Esophagus (tissue), 2 donors: Measurements from ENCODE around the gene PRRT4. TPM values are rescaled to one million over a fixed set of nuclear protein-coding genes. Genes with fewer than 3 reads are reported as not detected.

ENCODE experiments used
- H3K27ac ChIP-seq, 2 donors: one replicate each; pipeline ENCODE4 v1.5.1; 2013; ENCODE audit warnings: low read depth in 2 of 2, mild to moderate bottlenecking in 2 of 2, inconsistent platforms in 1 of 2, low read length in 1 of 2, moderate library complexity in 1 of 2
- H3K27me3 ChIP-seq, 2 donors: one replicate each; pipeline ENCODE4 v1.6.1; 2013; ENCODE audit warnings: low read length in 2 of 2, control low read depth in 1 of 2, mild to moderate bottlenecking in 1 of 2; ENCODE audit not compliant: insufficient read depth in 2 of 2, control insufficient read depth in 1 of 2
- H3K36me3 ChIP-seq, 2 donors: one replicate each; pipeline ENCODE4 v1.6.1; 2013; ENCODE audit warnings: low read length in 1 of 2; ENCODE audit not compliant: control insufficient read depth in 2 of 2, insufficient read depth in 2 of 2
- H3K4me1 ChIP-seq, 2 donors: one replicate each; pipeline ENCODE4 v1.6.1; 2013; ENCODE audit warnings: low read length in 1 of 2; ENCODE audit not compliant: control insufficient read depth in 2 of 2, insufficient read depth in 2 of 2
- H3K4me3 ChIP-seq, 2 donors: one replicate each; pipeline ENCODE4 v1.5.1; 2013; ENCODE audit warnings: low read length in 2 of 2, mild to moderate bottlenecking in 2 of 2, low read depth in 1 of 2, moderate library complexity in 1 of 2
- H3K9me3 ChIP-seq, 2 donors: one replicate each; pipeline ENCODE4 v1.6.1; 2013; ENCODE audit warnings: mild to moderate bottlenecking in 2 of 2, low read depth in 1 of 2, low read length in 1 of 2, moderate library complexity in 1 of 2; ENCODE audit not compliant: control insufficient read depth in 2 of 2, insufficient read depth in 1 of 2
- WGBS, 2 donors: extraction: QIAGEN DNeasy Blood & Tissue Kit; methylation state at CpG; one replicate each; pipeline ENCODE4 v1.1.7; 2013; 5-methylcytosine and 5-hydroxymethylcytosine counted together
- polyA plus RNA-seq, 2 donors: library from polyadenylated mRNA; stranded (reverse); fragments of 200-250 nt; gene quantifications; one replicate each; pipeline ENCODE4 v1.2.3, GENCODE V29; 2013
- donor health status: healthy with polysubstance abuse.
- donor health status: Bipolar disorder and iron deficiency.

The PRRT4 gene
- polyA plus RNA-seq, 2 donors = 0.45 to 0.73 TPM

DNA sequence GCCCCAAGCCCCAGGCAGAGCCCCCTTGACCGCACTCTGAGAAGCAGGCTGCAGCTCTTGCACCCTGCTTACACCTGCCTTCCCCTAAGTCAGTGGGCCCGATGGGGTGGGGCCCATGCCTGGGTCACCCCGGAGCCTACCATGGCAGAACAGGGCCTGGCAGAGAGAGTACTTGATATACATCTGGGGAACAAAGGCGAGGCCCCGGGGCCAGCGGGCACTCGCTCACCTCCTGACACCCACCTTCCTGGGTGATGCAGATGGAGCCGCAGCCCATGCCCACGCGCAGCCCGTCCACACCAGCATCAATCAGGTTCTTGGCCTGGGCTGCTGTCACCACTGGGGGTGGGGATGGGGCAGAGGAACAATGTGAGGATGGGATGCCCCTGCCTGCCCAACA, 34.9 kb upstream of the PRRT4 start:
- WGBS, 2 donors = 92 to 95% methylated on average over 11 of the region's 11 CpGs
- no peak overlapping the region for H3K27ac ChIP-seq
- H3K4me1 ChIP-seq = no peaks in the 10 kb centered on the region
- no peaks in the 10 kb centered on the region for H3K9me3 ChIP-seq
- no peak overlapping the region for H3K4me3 ChIP-seq
- no peaks in the 10 kb centered on the region for H3K27me3 ChIP-seq
- peaks cover 6 to 49% of the 10 kb centered on the region in 2 donors for H3K36me3 ChIP-seq

DNA sequence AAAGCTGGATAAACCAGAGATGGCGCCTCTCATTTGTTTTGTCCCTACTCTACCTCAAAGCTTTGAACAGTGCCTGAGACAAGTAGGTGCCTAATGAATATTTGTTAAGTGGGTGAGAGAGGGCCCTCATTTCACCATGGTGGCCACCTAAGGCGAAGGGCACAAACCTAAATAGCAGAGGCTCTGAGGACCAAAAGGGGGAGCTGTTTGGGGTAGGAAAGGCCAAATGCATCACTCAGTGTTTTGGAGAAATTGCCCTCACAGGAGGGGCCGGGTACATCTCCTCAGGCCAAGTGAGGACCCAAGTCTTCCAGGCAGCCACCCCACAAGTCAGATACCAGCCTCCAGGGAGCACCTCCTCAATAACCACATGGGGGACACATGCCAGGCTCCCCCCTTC, 34.3 kb upstream of the PRRT4 start:
- no peaks in the 10 kb centered on the region for H3K4me1 ChIP-seq
- no peak overlapping the region for H3K4me3 ChIP-seq
- H3K9me3 ChIP-seq = no peaks in the 10 kb centered on the region
- no peaks in the 10 kb centered on the region for H3K27me3 ChIP-seq
- 87 to 92% methylated on average over 3 of the region's 3 CpGs for WGBS, 2 donors
- H3K36me3 ChIP-seq = peaks cover 4 to 46% of the 10 kb centered on the region in 2 donors
- H3K27ac ChIP-seq = no peak overlapping the region

- WGBS, 2 donors = 91% methylated on average over 16 of the region's 16 CpGs
- no peaks in the 10 kb centered on the region for H3K27me3 ChIP-seq
- H3K36me3 ChIP-seq = peaks cover 3 to 40% of the 10 kb centered on the region in 2 donors
- H3K9me3 ChIP-seq = no peaks in the 10 kb centered on the region
- no peak overlapping the region for H3K27ac ChIP-seq
- H3K4me3 ChIP-seq = no peak overlapping the region
- no peaks in the 10 kb centered on the region for H3K4me1 ChIP-seq
Measured at GRCh38 chr7:128394904-128395496, 33.5 kb upstream of the PRRT4 start.

- 85 to 88% methylated on average over 23 of the region's 23 CpGs for WGBS, 2 donors
- Histone ChIP-seq H3K4me1 (no peaks in the 10 kb centered on the region), H3K9me3 (no peaks in the 10 kb centered on the region), H3K4me3 (no peak overlapping the region), H3K27me3 (no peaks in the 10 kb centered on the region), H3K27ac (no peak overlapping the region), H3K36me3 (peaks cover 3 to 37% of the 10 kb centered on the region in 2 donors)
Measured at GRCh38 chr7:128393526-128394330, 32.2 kb upstream of the PRRT4 start.

DNA sequence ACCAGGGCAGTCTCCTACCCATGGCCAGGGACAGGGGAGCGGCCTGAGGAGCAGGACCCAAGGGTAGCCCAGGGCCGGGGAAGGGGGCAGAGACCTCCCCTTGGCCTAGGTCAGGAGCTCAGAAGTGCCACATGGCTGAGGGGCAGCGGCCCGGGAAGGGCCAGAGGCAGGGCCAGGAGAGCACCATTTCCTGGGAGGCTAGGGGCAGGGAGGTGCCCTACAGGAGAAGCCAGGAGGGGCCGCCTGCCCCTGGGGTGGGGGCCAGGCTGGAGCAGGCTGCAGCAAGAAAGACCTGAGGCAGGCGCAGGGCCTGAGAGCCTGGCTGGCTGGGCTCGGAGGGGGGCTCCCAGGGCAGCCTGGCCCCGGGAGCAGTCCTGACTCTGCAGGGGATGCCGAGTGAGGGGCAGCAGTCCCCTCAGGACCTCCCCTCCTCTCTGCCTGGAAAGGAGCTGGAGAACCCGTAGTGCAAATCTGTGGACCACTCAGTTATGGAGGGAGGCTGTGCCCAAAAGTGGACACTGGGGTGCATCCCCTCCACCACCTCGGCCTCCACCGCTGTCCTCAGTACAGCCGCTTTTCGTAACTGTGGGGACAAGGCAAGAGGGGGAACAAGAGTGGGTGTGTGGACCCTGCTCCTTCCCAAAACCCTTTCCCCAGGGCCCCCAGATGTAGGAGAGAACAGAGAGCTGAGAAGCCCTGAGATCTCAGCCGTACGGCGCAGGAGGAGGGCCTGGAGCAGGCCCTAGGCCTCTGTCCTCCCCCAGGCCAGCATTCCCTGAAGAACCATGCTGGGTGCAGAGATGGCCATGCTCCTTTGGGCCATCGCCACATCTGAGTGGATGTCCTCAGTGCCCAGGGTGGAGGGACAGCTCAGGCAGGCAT, 31.2 kb upstream of the PRRT4 start:
- no peaks in the 10 kb centered on the region for H3K9me3 ChIP-seq
- H3K36me3 ChIP-seq = peaks cover 3 to 31% of the 10 kb centered on the region in 2 donors
- H3K27ac ChIP-seq = no peak overlapping the region
- H3K27me3 ChIP-seq = no peaks in the 10 kb centered on the region
- no peaks in the 10 kb centered on the region for H3K4me1 ChIP-seq
- 93 to 95% methylated on average over 18 of the region's 18 CpGs for WGBS, 2 donors
- H3K4me3 ChIP-seq = no peak overlapping the region

DNA sequence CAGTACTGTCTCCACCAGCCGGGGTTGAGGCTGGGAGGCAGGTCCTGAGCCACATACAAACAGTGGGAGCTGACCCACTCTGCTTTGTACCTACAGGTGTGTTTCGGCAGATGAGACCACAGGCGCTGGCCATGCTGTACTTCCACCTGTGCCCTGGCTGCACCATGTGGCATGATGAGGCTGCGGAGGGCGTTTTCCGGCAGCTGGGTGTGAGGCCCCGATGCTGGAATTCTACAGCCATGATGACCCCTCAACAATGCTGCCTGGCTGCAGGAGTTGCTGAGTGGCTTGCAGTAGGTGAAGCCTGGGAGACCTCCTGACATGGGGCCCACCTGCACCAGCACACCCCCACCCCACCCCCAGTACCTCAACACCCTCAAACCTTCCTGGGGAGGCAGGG, 30.3 kb upstream of the PRRT4 start:
- H3K4me3 ChIP-seq = no peak overlapping the region
- H3K27ac ChIP-seq = no peak overlapping the region
- H3K4me1 ChIP-seq = no peaks in the 10 kb centered on the region
- H3K27me3 ChIP-seq = no peaks in the 10 kb centered on the region
- H3K9me3 ChIP-seq = no peaks in the 10 kb centered on the region
- 90 to 93% methylated on average over 7 of the region's 7 CpGs for WGBS, 2 donors
- H3K36me3 ChIP-seq = peaks cover 3 to 31% of the 10 kb centered on the region in 2 donors

DNA sequence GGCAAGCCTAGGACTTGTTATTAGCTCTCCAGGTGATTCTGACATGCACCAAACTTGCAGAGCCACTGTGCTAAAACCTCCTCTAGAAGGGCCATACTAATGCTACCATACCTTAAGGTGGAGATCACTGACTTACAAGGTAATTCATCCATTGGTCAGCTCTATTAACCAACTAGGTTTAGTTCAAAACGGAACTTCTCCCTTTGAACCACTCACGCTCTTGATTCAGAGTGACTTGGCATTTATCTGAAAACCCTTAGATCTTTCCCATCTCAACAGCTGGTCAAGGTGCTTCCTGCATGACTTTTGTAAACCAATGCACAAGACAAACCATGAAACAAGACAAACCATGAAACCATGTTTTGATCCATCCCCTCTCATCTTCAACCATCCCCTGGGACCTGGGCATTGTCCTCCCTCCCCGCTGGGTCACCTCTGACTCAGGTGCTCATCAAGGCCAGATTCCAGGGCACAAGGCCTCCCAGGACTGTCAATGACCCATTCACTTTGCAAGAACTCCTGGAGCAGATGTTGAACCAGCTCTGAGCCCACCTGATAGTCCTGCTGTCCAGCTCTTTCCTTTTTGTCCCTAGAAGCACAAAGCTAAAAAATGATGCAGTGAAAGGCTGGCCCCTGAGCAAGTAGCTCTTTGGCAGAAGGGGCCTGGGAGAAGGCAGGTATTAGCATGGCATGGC, 29.5 kb upstream of the PRRT4 start:
- Histone ChIP-seq H3K36me3 (peaks cover 3 to 26% of the 10 kb centered on the region in 2 donors), H3K9me3 (no peaks in the 10 kb centered on the region), H3K27ac (no peak overlapping the region), H3K4me3 (no peak overlapping the region), H3K27me3 (no peaks in the 10 kb centered on the region), H3K4me1 (no peaks in the 10 kb centered on the region)
- 79 to 81% methylated on average over 3 of the region's 3 CpGs for WGBS, 2 donors

- Histone ChIP-seq H3K27me3 (no peaks in the 10 kb centered on the region), H3K4me1 (no peaks in the 10 kb centered on the region), H3K4me3 (no peak overlapping the region), H3K27ac (no peak overlapping the region), H3K36me3 (peaks cover 3 to 20% of the 10 kb centered on the region in 2 donors), H3K9me3 (no peaks in the 10 kb centered on the region)
- 69% methylated on average over 9 of the region's 9 CpGs for WGBS, 2 donors
Measured at GRCh38 chr7:128389618-128390329, 28.3 kb upstream of the PRRT4 start.
